Ovary (tissue), 3 donors: ENCODE data around the gene GRIN2A.

Experiments used
- POLR2A ChIP-seq: fragments of 450-650 bp; IDR thresholded peaks from one replicate; pipeline ENCODE4 v1.6.1; 2017; ENCODE audit warnings: antibody characterized with exemption, mild to moderate bottlenecking, moderate library complexity
- TF ChIP-seq, protein P1 (sequence below), 3 donors: fragments of 450-650 bp in 2 of 3; fragments of 200-600 bp in 1 of 3; IDR thresholded peaks; one replicate each; pipeline versions ENCODE4 v1.5.1 to v1.8.0; 2016 to 2022; ENCODE audit warnings: antibody characterized with exemption in 3 of 3, mild to moderate bottlenecking in 1 of 3
- donor health status: DM: no; HTN: no; CAD: no.

DNA sequence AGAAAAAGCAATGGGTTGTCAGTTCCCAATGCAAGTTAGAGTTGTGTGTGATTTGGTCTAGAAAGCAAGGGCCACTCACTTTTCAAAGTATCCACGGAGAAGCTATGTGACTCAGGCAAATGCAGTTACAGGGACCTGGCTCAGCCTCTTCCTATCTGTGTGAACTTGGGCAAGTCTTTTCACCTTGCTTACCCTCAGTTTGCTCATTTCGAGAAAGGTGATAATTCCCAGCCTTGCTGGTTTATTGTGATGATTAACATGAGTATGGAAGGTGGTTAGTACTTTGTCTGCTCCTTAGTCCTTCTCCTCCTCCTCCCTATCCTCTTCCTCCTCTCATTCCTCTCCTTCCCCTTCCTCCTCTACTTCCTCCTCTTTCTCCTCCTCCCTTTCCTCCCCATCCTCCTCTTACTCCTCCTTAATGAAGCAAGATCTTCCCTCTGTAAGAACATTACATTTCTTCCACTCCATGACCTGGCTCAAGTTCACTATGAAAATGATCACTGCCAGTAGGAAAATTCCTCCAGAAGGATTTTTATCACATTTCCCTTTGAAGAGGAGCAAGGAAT lies 204.0 kb downstream of the GRIN2A start:
- TF ChIP-seq, protein P1, sequence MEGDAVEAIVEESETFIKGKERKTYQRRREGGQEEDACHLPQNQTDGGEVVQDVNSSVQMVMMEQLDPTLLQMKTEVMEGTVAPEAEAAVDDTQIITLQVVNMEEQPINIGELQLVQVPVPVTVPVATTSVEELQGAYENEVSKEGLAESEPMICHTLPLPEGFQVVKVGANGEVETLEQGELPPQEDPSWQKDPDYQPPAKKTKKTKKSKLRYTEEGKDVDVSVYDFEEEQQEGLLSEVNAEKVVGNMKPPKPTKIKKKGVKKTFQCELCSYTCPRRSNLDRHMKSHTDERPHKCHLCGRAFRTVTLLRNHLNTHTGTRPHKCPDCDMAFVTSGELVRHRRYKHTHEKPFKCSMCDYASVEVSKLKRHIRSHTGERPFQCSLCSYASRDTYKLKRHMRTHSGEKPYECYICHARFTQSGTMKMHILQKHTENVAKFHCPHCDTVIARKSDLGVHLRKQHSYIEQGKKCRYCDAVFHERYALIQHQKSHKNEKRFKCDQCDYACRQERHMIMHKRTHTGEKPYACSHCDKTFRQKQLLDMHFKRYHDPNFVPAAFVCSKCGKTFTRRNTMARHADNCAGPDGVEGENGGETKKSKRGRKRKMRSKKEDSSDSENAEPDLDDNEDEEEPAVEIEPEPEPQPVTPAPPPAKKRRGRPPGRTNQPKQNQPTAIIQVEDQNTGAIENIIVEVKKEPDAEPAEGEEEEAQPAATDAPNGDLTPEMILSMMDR (IDR thresholded peaks at IDR 0.05): no peak
- no peak for TF ChIP-seq POLR2A
